Measurements from ENCODE around the gene DUSP2.

DUSP2 gene

GRCh38 chr2:96131152-96131812 is 14.0 kb downstream of the DUSP2 start:
- DNase-seq = no peak

DNA sequence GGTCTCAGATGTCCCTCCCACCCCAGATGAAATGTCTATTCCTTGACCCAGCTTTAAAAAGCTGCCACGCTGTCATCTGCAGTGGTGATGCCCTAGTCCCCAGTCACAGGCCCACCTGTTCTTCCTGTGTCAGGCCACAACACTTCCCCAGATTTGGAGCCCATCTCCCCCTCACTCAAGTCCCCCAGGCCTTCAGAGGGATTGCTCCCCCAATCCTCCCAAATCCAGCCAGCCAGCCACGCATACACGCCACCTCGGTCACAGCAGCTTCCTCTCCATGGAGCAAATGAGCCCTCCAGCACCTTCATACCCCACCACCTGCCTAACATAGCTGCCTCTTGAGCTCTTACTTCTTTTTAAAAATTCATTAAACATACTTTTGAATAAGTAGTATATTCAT is 14.8 kb downstream of the DUSP2 start:
- no peak for DNase-seq

DNA sequence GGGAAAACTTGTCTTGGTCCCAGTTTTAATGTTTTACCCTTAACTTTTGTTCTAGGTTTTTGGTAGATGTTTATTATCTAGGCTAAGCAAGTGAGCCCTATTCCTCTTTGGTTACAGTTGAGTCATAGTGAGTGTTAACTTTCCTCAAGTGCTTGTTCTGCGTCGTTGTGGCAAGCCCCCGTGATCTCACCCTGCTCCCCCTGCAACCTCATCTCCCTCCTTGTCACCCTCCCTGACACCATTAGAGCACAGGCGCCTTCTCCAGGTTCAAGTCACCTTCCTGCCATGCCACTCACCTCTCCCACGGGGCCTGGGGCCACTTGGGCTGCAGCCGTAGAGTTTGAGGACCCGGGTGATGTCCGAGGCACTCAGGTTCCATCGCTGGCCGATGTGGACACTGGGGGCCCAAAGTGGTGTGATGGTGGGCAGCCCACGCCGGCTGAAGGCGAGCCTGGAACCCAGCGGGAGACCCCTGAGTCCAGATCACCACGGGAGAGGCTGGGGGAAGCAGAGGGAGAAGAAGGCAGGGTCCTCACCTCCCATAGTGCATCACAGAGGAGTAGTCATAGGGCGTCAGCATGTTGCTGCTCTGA is 15.6 kb downstream of the DUSP2 start:
- DNase-seq = no peak

- no peak for DNase-seq
Observed at GRCh38 chr2:96128456-96128855, 16.8 kb downstream of the DUSP2 start.

- no peak for DNase-seq
Observed at GRCh38 chr2:96124406-96125265, 20.6 kb downstream of the DUSP2 start.

DNA sequence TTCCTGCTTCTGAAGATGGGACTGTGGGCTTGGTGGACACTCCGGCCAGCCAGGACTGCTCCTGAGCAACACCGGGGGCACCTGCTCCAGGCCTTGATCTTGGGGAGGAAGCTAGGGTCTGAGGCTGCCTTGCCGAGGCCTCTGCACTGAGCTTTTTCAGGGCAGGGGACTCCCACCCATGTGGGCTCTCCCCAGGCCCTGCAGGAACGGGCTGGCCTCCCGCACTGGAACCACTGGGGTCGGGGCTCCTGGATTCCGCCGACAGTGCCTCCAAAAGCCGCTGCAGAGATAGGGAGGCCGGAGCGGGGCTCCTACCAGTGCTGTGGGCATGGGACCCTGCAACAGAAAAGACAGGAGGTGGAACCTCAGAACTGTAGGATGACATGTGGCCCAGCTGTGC is 21.3 kb downstream of the DUSP2 start:
- DNase-seq = no peak

DNA sequence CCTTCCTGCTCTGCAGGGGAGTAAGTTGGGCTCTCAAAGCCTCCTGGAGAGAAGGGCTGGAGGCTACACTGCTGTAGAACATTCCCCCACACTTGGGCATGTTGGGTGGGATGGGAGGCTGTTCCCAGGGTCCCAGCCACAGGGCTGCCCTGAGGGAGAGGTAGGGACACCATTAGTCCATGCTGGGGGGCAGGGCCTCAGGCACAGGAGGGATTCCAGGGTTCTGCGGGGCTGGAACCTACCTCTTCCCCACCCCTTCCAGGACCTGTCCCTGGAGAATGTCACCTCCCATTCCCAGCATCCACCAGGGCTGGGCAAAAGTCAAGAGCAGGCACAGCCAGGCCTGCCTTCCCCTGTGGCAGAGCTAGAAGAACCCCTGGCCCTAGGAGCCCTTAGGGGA is 21.9 kb downstream of the DUSP2 start:
- no peak for DNase-seq

GRCh38 chr2:96122391-96122790 is 22.8 kb downstream of the DUSP2 start:
- no peak for DNase-seq

GRCh38 chr2:96121414-96121813 is 23.8 kb downstream of the DUSP2 start:
- no peak for DNase-seq

- no peak for DNase-seq
Observed at GRCh38 chr2:96120991-96121390, 24.2 kb downstream of the DUSP2 start.

- DNase-seq = peak; percentile 12
Observed at GRCh38 chr2:96120091-96120720, 25.0 kb downstream of the DUSP2 start.

DNA sequence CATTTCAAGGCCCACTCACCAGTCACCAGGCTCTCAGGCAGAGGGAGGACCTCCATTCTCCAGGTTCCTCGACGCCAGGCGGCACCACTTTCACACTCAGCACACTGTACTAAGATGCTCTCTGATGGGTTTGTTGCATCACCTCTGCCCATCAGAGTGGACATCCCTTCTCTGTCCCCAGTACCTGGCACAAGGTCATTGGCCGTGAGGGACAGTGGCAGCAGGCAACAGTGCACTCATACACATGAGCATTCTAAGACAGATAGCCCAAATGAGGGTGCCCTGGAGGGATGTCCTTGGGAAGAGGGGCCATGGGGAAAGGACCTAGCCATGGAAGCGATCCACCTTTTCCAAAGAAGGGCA is 25.9 kb downstream of the DUSP2 start:
- peak; percentile 16 for DNase-seq

- DNase-seq = peak; percentile 18
Observed at GRCh38 chr2:96118698-96119388, 26.4 kb downstream of the DUSP2 start.

DNA sequence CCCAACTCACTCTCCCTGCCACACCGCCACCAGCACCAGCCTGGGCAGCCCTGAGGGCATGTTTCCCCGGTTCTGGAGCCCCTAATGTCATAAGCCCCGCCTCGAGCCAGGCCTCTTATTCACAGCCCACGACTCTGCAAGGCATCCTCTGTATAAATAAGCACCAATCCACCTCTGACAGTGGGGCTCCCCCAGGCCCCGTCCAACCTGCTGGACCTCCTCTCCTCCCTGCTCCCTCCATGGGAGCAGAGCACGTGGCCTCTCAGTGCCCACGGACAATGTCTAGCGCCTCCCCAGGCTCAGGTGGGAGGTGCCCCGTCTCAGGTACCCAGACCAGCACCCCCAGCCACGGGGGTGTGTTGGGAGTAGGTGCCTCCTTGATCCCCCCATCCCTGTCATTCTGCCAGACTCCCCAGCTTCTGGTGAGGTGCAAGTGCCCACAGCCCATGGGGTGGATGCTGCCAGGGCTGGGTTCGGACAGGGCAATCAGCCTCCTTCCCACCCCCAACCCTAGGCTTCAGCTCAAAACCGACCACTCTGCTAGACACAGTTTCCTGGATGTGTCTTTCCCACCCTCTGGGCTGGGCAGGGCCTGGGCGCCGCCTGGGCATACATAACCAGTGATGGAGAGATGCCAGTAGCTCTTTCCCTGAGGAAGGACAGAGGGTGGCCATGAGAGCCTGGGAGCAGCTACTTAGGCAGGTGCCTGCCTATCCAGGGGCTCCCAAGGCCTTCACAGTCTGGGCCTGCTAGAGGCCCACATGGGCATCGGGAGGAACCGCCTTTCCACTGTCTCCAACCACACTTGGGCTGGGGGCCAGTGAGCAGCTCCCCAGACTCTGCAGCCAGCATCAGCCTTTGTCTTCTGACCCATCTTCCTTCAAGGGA is 27.3 kb downstream of the DUSP2 start:
- no peak for DNase-seq

- peak; percentile 79 for DNase-seq
Observed at GRCh38 chr2:96116879-96117533, 28.2 kb downstream of the DUSP2 start.

DNA sequence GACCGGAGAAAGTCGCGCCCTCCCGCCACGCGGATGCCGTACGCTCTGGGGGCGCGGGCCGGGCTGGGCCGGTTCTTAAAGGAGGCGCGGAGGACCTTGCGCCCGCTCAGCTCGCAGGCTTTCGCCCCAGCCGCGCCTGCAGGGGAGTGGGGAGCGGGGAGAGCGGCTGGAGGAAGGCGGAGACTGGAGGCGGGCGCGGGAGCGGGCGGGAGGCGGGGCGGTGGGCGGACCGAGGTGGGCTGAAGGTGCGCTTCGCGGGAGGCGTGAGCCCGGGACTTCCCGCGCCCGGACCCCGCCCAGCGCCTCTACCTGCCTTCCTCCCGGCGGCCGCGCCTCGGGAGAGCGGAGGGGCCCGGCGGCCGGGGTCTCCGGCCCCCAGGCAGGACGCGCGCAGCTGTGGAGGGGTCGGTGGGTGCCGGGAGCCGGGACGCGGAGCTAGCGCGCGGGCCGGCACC is 28.8 kb downstream of the DUSP2 start, which contains the start of gene ADRA2B:
TSS of gene ADRA2B (minus strand) at position 148 of the 455 bp plus-strand sequence. CDS start 422 bp downstream, outside the sequence.
- peak; percentile 82 for DNase-seq

GRCh38 chr2:96115631-96116423 is 29.4 kb downstream of the DUSP2 start:
- peak; percentile 18 for DNase-seq

GRCh38 chr2:96114903-96115581 is 30.2 kb downstream of the DUSP2 start:
- DNase-seq = peak; percentile 18

GRCh38 chr2:96114546-96114902 is 30.7 kb downstream of the DUSP2 start:
- peak; percentile 16 for DNase-seq

GRCh38 chr2:96113951-96114350 is 31.3 kb downstream of the DUSP2 start:
- DNase-seq = peak; percentile 10
